AG04450 (cell line): Measurements from ENCODE around the gene TRMT2A. TPM values are rescaled to one million over a fixed set of nuclear protein-coding genes. Genes with fewer than 3 reads are reported as not detected.

ENCODE experiments used
- CTCF ChIA-PET: fragments of 300-600, 350-600 bp; formaldehyde crosslinking; extraction: SDS; loops from one replicate; lab custom pipeline; 2022; ENCODE audit warnings: antibody characterized with exemption, inconsistent platforms; lab: Charles Lee
- POLR2A ChIA-PET: fragments of 350-600 bp; formaldehyde crosslinking; extraction: SDS; loops from one replicate; lab custom pipeline; 2021; ENCODE audit warnings: antibody characterized with exemption, inconsistent platforms; lab: Yijun Ruan, JAX
- DNase-seq: peaks from one replicate; pipeline ENCODE4 v3.0.0-alpha.2; 2011; ENCODE audit warnings: low read depth, low spot score
- H3K27ac ChIP-seq: one replicate; pipeline ENCODE4 v1.5.1; 2012; ENCODE audit warnings: low read depth, low read length, control low read depth
- H3K27me3 ChIP-seq: one replicate; pipeline ENCODE4 v1.6.0; 2012; ENCODE audit warnings: low read length; ENCODE audit not compliant: control insufficient read depth, insufficient read depth
- H3K4me3 ChIP-seq: 2 replicates; pipeline ENCODE4 v1.5.1; 2011; ENCODE audit warnings: mild to moderate bottlenecking, low read depth, low read length, control low read depth
- H3K9me3 ChIP-seq: 2 replicates; pipeline ENCODE4 v1.5.1; 2012; ENCODE audit warnings: low read length; ENCODE audit not compliant: control insufficient read depth, insufficient read depth
- CTCF ChIP-seq: IDR thresholded peaks from 2 replicates; pipeline ENCODE4 v1.5.1; 2011; ENCODE audit warnings: low read depth, low read length, control low read depth, inconsistent platforms
- polyA plus RNA-seq: library from polyadenylated mRNA; depleted of rRNA; stranded (reverse); fragments of >200 nt; gene quantifications from 2 replicates; pipeline ENCODE4 v1.2.3, GENCODE V29; 2011

The TRMT2A gene
- polyA plus RNA-seq, 1 experiment: 15.6 TPM

- ChIA-PET CTCF (no interaction called here), POLR2A (no interaction called here)
- no peak for DNase-seq
- no peaks in the 10 kb centered on the region for H3K27me3 ChIP-seq
- no peaks in the 10 kb centered on the region; the same call in 1 of the 2 replicates for H3K9me3 ChIP-seq
- no peak overlapping the region for H3K27ac ChIP-seq
- H3K4me3 ChIP-seq: no peak overlapping the region
- TF ChIP-seq CTCF: no peak
These were observed 52.3 kb downstream of the TRMT2A start for GRCh38 chr22:20064545-20065262.

DNA sequence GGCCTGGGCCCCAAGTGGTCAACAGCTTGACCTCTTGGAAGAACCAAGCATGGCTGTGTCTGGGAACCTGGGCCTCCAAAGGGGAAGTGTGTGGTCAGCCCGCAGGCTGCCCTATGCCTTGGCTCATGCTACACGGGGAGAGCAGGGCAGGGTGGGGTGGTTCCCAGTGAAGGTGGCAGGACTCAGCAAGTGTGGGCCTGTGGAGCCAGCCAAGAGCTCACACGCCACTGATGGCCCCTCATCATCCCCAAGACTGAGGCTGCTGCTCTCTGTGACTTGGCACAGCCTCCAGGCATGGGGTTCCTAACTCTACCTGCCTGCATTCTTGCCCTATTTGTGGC lies 52.9 kb downstream of the TRMT2A start:
- Histone ChIP-seq H3K4me3 (no peak overlapping the region), H3K27ac (no peak overlapping the region), H3K9me3 (no peaks in the 10 kb centered on the region; the same call in 1 of the 2 replicates), H3K27me3 (no peaks in the 10 kb centered on the region)
- DNase-seq: no peak
- CTCF ChIA-PET: no interaction called here
- POLR2A ChIA-PET: no interaction called here
- no peak for TF ChIP-seq CTCF

DNA sequence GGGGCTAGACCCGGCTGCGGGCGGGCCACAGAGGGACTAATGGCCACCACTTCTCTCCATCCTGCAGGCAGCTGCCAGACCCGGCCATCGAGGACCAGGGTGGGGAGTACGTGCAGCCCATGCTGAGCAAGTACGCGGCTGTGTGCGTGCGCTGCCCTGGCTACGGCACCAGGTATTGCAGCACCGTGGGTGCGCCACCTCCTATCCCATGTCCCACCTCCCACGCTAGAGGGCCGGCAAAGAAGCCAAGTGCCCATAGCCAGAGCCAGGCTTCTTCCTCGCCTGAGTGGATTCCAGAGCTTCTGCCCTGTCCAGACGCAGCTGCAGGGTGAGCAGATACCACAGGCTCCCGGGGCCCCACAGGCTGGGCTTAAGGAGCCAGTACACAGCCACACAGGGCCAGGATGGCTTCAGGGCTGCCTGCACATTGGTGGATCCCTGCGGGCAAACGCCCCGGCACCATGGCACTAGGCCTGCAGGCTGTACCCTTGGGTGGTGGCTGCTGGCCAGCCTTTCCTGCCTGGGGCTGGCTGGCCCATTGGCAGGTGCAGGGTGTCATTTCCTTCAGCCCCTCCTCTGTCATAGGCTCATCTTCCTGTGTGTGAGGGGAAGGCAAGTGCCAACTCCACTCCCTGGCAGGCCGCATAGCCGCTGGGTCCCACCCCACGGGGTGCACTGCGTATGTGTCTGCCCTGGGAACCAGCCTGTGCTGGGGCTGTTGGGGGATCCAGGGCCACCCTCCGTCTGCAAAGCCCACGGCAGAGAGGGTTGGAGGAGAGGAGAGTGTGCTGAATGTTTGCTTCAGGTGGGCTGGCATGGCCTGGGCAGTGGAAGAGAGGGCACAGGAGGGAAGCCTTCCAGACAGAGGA lies 53.5 kb downstream of the TRMT2A start:
- POLR2A ChIA-PET: no interaction called here
- no peak for TF ChIP-seq CTCF

DNA sequence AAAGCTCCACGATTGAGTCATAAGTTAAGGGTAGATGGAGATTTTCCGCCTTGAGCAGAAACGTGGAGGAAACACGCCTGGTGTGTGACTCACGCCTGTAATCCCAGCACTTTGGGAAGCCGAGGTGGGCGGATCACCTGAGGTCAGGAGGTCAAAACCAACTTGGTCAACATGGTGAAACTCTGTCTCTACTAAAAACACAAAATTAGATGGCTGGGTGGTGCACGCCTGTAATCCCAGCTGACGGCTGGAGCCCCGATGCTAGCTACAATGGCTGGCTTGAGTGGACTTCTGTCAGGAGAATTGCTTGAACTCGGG lies 54.3 kb downstream of the TRMT2A start:
- no peaks in the 10 kb centered on the region for H3K27me3 ChIP-seq
- no peak for DNase-seq
- no peaks in the 10 kb centered on the region; the same call in 1 of the 2 replicates for H3K9me3 ChIP-seq
- H3K27ac ChIP-seq: peak overlapping the region; percentile 31
- TF ChIP-seq CTCF: no peak
- ChIA-PET POLR2A (interaction anchor here (0.6 kb wide), 1 partner anchor 9 kb away, joined by 3 read pairs; no protein-coding TSS in a partner anchor), CTCF (no interaction called here)
- no peak overlapping the region for H3K4me3 ChIP-seq

More for the DNA sequence above, 53.5 kb downstream of the TRMT2A start:
- H3K27me3 ChIP-seq: no peaks in the 10 kb centered on the region
- CTCF ChIA-PET: no interaction called here
- no peak for DNase-seq
- no peak overlapping the region for H3K27ac ChIP-seq
- H3K9me3 ChIP-seq: no peaks in the 10 kb centered on the region; the same call in 1 of the 2 replicates
- H3K4me3 ChIP-seq: no peak overlapping the region
